DMS 273 (cell line): ENCODE measurements around the gene DPY19L2.
"Not testable (repeated sequence)": the region's sequence is repeated elsewhere in the genome, so short reads cannot be mapped to it uniquely, and the experiment has no call there.

Experiments
- DNase-seq: peaks from one replicate; lab custom pipeline; 2025; ENCODE audit not compliant: unreplicated experiment; lab: John Stamatoyannopoulos, UW

DPY19L2 gene

GRCh38 chr12:63663005-63663404 lies 5.3 kb downstream of the DPY19L2 start:
- not testable (repeated sequence) for DNase-seq

GRCh38 chr12:63658501-63658900 lies 9.8 kb downstream of the DPY19L2 start:
- DNase-seq: not testable (repeated sequence)

GRCh38 chr12:63656407-63656806 lies 11.9 kb downstream of the DPY19L2 start:
- not testable (repeated sequence) for DNase-seq

- DNase-seq: not testable (repeated sequence)
Measured at GRCh38 chr12:63655543-63656257, 12.6 kb downstream of the DPY19L2 start.

- not testable (repeated sequence) for DNase-seq
Measured at GRCh38 chr12:63654481-63654880, 13.8 kb downstream of the DPY19L2 start.

GRCh38 chr12:63649517-63649916 lies 18.8 kb downstream of the DPY19L2 start:
- DNase-seq: not testable (repeated sequence)

GRCh38 chr12:63643381-63644140 lies 24.7 kb downstream of the DPY19L2 start:
- DNase-seq: peak; percentile 4

- not testable (repeated sequence) for DNase-seq
Measured at GRCh38 chr12:63624258-63624657, 44.0 kb downstream of the DPY19L2 start.

- DNase-seq: not testable (repeated sequence)
Measured at GRCh38 chr12:63615544-63615943, 52.7 kb downstream of the DPY19L2 start.

GRCh38 chr12:63611285-63611684 lies 57.0 kb downstream of the DPY19L2 start:
- not testable (repeated sequence) for DNase-seq

- not testable (repeated sequence) for DNase-seq
Measured at GRCh38 chr12:63609281-63609680, 59.0 kb downstream of the DPY19L2 start.

- not testable (repeated sequence) for DNase-seq
Measured at GRCh38 chr12:63604985-63605384, 63.3 kb downstream of the DPY19L2 start.

- not testable (repeated sequence) for DNase-seq
Measured at GRCh38 chr12:63594828-63595227, 73.5 kb downstream of the DPY19L2 start.

GRCh38 chr12:63584426-63584825 lies 83.9 kb downstream of the DPY19L2 start:
- DNase-seq: not testable (repeated sequence)

GRCh38 chr12:63583289-63583688 lies 85.0 kb downstream of the DPY19L2 start:
- DNase-seq: not testable (repeated sequence)

- not testable (repeated sequence) for DNase-seq
Measured at GRCh38 chr12:63577631-63578030, 90.7 kb downstream of the DPY19L2 start.

GRCh38 chr12:63572038-63572437 lies 96.3 kb downstream of the DPY19L2 start:
- not testable (repeated sequence) for DNase-seq

- DNase-seq: not testable (repeated sequence)
Measured at GRCh38 chr12:63558445-63558844, 109.8 kb downstream of the DPY19L2 start.

GRCh38 chr12:63551397-63551796 lies 116.9 kb downstream of the DPY19L2 start:
- not testable (repeated sequence) for DNase-seq

GRCh38 chr12:63549034-63549433 lies 119.3 kb downstream of the DPY19L2 start:
- not testable (repeated sequence) for DNase-seq

- not testable (repeated sequence) for DNase-seq
Measured at GRCh38 chr12:63545298-63545916, 122.9 kb downstream of the DPY19L2 start.
